Esophagus muscularis mucosa (tissue), 4 donors: ENCODE results near the gene SH3GL3.

Experiments
- EP300 ChIP-seq: sonication (generic); formaldehyde crosslinking; IDR thresholded peaks from one replicate; pipeline ENCODE4 v1.6.1; 2017; ENCODE audit warnings: antibody characterized with exemption
- POLR2A ChIP-seq: fragments of 450-650 bp; IDR thresholded peaks from one replicate; pipeline ENCODE4 v1.6.1; 2017; ENCODE audit warnings: antibody characterized with exemption, moderate library complexity, mild to moderate bottlenecking, low read depth
- POLR2AphosphoS5 ChIP-seq, 2 donors: sonication (generic); formaldehyde crosslinking; IDR thresholded peaks; one replicate each; pipeline ENCODE4 v1.6.1; 2017; ENCODE audit warnings: antibody characterized with exemption in 2 of 2
- TF ChIP-seq, protein P1 (sequence below), 3 experiments: fragments of 200-600 bp in 2 of 3; fragments of 450-650 bp in 1 of 3; sonication (generic) in 2 of 3; IDR thresholded peaks; one replicate each; pipeline ENCODE4 v1.5.1; 2017 to 2019; ENCODE audit warnings: antibody characterized with exemption in 3 of 3, mild to moderate bottlenecking in 2 of 3, moderate library complexity in 1 of 3

DNA sequence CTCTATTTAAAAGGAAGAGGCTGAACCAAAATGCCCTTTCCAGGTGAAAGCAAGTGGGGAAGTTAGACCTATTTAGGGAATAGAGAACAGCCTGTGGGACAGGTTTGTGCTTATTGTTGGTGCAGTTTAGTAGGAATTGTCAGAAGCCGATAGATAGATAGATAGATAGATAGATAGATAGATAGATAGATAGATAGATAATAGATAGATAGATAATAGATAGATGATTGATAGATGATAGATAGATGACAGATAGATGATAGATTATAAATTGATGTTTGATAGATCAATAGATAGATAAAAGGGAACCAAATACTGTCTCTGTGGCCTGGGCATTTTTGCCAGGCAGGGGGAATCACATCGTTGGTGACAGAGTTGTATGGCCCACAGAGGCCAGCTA is 42.5 kb downstream of the SH3GL3 start:
- TF ChIP-seq, protein P1, sequence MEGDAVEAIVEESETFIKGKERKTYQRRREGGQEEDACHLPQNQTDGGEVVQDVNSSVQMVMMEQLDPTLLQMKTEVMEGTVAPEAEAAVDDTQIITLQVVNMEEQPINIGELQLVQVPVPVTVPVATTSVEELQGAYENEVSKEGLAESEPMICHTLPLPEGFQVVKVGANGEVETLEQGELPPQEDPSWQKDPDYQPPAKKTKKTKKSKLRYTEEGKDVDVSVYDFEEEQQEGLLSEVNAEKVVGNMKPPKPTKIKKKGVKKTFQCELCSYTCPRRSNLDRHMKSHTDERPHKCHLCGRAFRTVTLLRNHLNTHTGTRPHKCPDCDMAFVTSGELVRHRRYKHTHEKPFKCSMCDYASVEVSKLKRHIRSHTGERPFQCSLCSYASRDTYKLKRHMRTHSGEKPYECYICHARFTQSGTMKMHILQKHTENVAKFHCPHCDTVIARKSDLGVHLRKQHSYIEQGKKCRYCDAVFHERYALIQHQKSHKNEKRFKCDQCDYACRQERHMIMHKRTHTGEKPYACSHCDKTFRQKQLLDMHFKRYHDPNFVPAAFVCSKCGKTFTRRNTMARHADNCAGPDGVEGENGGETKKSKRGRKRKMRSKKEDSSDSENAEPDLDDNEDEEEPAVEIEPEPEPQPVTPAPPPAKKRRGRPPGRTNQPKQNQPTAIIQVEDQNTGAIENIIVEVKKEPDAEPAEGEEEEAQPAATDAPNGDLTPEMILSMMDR (IDR thresholded peaks at IDR 0.05), result no peak
- TF ChIP-seq POLR2A, result no peak
- no peak for TF ChIP-seq EP300
- no peak for TF ChIP-seq POLR2AphosphoS5 (IDR thresholded peaks at IDR 0.05)
